LHCN-M2 (cell line): ENCODE results near the gene HCRTR1. TPM values are rescaled to one million over a fixed set of nuclear protein-coding genes. Genes with fewer than 3 reads are reported as not detected.
"Not testable (repeated sequence)": the region's sequence is repeated elsewhere in the genome, so short reads cannot be mapped to it uniquely, and the experiment has no call there.

Source experiments
- DNase-seq: peaks from one replicate; pipeline ENCODE4 v3.0.0-alpha.2; 2012; ENCODE audit warnings: low read depth
- total RNA-seq: library from RNA; depleted of rRNA; stranded (reverse); fragments of >200 nt; gene quantifications from 2 replicates; pipeline ENCODE4 v1.2.3, GENCODE V29; 2014

Gene HCRTR1
- total RNA-seq, 1 experiment from 2014 or later, result not detected

- no peak for DNase-seq
Measured at GRCh38 chr1:31581821-31582810, 35.4 kb upstream of the HCRTR1 start.

DNA sequence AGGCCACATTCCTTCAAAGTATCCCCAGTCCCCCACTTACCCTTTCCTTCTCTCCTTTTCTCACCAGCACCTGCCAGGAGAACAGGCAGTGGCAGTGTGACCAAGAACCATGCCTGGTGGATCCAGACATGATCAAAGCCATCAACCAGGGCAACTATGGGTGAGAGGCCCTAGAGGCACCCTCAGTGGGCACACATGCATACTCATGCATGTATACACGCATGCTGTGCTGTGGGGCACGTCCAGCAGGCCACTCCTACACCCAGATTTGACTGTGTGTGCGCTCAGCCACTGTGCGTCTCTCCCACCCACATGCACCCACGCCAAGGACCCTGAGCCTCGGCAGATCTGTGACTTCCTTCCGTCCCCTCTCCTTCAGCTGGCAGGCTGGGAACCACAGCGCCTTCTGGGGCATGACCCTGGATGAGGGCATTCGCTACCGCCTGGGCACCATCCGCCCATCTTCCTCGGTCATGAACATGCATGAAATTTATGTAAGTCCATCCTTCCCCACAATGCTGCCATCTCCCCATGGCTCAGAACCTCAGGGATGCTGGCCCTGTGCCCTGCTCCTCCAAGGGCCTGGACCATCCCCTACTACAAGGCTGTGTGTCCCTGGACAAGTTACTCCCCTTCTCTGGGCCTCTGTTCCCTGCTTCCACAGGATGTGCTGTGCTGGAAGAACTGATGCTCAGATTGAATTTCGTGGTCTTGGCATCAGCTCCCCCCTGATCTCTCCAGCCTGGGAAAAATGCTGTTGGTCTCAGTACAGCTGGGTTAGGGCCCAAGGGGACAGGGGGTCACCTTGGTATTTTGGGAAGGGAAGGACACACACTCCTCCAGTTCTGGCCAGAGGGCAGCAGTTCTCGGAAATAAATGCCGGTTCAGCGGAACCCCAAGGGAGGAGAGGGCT lies 34.2 kb upstream of the HCRTR1 start:
- DNase-seq, result no peak

GRCh38 chr1:31583995-31584868 lies 33.3 kb upstream of the HCRTR1 start:
- no peak for DNase-seq

DNA sequence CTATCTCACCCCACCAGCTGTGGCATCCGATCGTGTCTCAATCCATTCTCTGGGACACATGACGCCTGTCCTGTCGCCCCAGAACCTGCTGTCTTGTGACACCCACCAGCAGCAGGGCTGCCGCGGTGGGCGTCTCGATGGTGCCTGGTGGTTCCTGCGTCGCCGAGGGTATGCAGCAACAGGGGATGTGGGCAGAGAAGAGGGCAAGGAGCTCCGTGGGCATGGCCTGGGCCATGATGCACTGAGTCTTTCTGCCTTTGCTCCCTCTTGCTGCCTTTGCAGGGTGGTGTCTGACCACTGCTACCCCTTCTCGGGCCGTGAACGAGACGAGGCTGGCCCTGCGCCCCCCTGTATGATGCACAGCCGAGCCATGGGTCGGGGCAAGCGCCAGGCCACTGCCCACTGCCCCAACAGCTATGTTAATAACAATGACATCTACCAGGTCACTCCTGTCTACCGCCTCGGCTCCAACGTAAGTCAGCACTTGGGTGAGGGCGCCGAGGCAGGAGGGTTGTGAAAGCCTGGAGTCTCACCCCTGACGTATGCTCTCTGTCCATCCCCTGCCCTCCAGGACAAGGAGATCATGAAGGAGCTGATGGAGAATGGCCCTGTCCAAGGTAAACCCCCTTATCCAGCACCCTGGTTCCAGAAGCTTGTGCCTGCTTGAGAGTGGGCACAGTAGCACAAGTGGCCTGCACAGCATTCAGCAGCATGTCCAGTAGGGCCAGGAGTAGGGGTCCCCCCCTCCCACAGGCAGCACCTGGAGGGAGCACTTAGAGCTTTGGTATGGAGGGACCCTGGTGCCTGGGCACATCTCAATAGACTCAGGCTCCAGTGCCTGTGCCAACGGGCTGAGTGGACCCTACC lies 32.4 kb upstream of the HCRTR1 start:
- no peak for DNase-seq

DNA sequence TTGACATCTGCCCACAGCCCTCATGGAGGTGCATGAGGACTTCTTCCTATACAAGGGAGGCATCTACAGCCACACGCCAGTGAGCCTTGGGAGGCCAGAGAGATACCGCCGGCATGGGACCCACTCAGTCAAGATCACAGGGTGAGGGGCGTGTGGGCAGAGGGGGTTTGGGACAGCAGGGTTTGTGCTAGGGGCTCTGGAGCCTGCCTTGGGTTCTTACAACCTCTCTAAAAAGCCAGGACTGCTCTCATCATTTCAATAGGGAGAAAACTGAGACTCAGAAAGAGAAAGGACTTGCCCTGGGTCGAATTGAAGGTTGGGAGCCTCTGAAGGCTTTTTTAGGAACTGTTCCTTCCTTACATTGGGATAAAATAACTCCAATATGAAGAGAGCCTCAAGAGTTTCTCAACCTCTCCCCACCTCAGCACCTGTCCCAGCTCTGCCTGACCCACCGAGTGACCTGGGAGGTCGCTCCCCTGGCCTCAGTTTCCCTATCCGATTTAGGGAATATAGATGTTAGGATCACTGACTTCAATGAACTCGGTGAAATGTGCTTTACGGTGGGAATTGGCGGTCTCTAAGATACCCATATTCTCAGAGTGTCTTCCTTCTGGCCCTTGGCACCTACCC lies 31.6 kb upstream of the HCRTR1 start:
- no peak for DNase-seq

- no peak for DNase-seq
Measured at GRCh38 chr1:31586376-31587327, 30.8 kb upstream of the HCRTR1 start.

DNA sequence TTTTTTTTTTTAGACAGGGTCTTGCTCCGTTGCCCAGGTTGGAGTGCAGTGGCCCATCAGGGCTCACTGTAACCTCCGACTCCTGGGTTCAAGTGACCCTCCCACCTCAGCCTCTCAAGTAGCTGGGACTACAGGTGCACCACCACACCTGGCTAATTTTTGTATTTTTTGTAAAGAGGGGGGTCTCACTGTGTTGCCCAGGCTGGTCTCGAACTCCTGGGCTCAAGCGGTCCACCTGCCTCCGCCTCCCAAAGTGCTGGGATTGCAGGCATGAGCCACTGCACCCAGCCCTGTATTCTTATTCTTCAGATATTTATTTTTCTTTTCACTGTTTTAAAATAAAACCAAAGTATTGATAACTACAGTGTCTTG lies 30.2 kb upstream of the HCRTR1 start:
- DNase-seq, result not testable (repeated sequence)

DNA sequence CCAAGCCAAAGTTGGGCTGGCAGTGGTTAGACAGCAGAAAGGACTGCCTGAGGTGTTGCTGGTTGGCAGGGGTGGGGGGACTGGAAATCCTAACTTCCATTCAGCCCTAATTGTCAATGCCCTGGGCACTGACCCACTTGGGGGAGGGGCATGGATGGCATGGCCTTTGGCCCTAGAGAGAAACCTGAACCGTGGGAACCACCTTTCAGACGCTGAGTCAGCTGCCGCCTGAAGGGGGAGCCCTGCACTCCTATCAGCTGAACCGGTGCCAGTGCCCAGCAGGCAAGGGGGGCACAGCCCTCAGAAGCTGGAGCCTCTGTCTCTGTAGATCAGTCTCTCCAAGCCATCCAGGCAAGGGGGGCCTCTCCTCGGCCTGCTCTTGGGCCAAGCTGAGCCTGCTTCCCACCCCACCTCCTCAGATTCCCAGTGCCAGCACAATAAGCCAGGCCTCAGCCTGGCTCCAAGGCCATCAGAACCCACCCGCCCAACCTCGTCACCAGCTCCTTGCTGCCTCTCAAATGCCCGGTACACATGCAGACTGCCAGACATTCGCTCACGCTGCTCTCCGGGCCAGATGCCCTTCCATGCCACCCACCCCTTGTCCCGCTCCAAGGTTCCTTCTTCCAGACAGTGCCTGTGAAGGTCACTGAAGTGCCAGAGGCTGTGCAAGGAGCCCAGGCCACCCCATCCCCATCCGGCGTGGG lies 29.6 kb upstream of the HCRTR1 start:
- DNase-seq, result peak; percentile 51

GRCh38 chr1:31588751-31589515 lies 28.6 kb upstream of the HCRTR1 start:
- no peak for DNase-seq

DNA sequence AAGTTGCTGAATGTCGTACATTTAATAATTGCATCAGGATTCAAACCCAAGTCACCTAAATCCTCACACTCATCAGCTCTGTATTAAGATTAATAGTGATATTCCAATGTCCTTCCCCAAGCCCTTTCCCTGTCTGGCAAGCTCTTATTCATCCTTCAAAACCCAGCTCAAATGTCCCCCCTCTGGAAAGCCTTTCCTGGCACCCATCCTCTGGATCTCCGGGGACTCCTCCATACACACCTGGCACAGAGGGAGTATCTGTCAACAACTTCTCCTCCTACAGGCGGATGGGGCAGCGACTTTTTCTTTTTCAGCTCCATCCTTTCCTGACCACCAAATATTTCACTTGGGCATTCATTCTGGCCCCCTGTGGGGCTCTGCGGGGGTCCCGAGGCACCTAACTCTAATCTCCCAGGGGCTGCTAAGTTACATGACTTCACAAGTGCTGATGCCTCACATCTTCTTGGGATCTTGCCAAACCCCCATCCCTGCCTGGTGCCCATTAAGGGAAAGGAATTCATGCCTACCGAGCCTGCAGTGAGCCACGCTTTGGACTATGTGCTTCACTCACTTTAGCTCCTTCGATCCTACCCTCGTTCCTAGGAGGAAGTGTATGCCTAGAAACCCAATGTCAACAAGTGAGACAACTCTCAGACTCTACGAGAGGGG lies 25.9 kb upstream of the HCRTR1 start:
- DNase-seq, result peak; percentile 67

- no peak for DNase-seq
Measured at GRCh38 chr1:31592132-31592531, 25.4 kb upstream of the HCRTR1 start.

DNA sequence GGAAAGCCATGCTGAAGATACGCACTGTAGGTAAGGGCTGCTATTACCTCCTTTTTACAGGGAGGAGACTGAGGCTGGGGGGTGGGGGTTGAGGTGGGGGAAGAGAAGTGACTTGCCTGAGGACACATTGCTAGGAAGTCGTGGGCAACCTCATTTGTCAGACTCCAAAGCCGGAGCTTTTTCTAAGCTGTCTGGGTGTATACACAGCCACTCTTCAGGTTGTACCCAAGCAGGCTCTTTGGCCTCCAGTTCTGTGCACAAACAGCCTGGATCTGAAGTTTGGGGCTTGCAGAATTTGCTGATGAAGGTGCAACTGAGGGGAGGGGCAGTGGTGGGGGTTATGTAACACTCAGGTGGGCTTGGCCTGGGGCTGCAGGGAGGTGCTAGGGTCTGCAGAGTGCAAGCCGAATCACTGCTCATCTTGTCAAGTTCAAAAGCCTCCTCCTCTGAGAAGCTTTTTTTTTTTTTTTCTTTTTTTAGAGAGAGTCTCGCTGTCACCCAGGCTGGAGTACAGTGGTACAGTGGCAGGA lies 24.3 kb upstream of the HCRTR1 start:
- no peak for DNase-seq

- peak; percentile 52 for DNase-seq
Measured at GRCh38 chr1:31593770-31594632, 23.5 kb upstream of the HCRTR1 start.

- DNase-seq, result no peak
Measured at GRCh38 chr1:31595836-31596736, 21.4 kb upstream of the HCRTR1 start.
